Measurements from ENCODE around the gene NXPH1.

Gene NXPH1

GRCh38 chr7:8444468-8444769 lies 11.0 kb downstream of the NXPH1 start:
- Mint-ChIP-seq H3K36me3 (peaks cover 6% of the 10 kb centered on the region), H3K4me1 (ENCODE audit: low read depth) (peaks cover 16% of the 10 kb centered on the region), H3K9me3 (ENCODE audit: low read depth) (no peaks in the 10 kb centered on the region), H3K4me3 (no peak overlapping the region), H3K27me3 (peaks cover 52% of the 10 kb centered on the region), H3K27ac (no peak overlapping the region)

DNA sequence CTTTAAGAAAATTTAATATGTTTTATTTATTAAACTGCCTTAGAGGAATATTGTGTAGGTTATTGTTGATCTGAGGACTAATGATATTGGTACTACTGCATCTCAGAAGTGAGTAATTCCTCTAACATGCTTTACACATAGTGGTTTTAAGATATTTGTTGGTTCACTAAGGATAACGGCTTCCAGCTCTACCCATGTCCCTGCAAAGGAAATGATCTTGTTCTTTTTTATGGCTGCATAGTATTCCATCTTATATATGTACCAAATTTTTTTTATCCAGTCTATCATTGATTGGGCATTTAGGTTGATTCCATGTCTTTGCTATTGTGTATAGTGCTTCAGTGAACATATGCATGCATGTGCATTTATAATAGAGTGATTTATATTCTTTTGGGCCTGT lies 20.1 kb downstream of the NXPH1 start:
- peaks cover 6% of the 10 kb centered on the region for H3K9me3 Mint-ChIP-seq (ENCODE audit: low read depth)
- no peaks in the 10 kb centered on the region for H3K36me3 Mint-ChIP-seq
- no peak overlapping the region for H3K27ac Mint-ChIP-seq
- H3K4me1 Mint-ChIP-seq (ENCODE audit: low read depth) = no peaks in the 10 kb centered on the region
- no peak overlapping the region for H3K4me3 Mint-ChIP-seq
- peaks cover 7% of the 10 kb centered on the region for H3K27me3 Mint-ChIP-seq

- Mint-ChIP-seq H3K9me3 (ENCODE audit: low read depth) (peaks cover 6% of the 10 kb centered on the region), H3K4me3 (no peak overlapping the region), H3K27me3 (peaks cover 8% of the 10 kb centered on the region), H3K4me1 (ENCODE audit: low read depth) (no peaks in the 10 kb centered on the region), H3K27ac (no peak overlapping the region), H3K36me3 (no peaks in the 10 kb centered on the region)
Measured at GRCh38 chr7:8455426-8455825, 22.0 kb downstream of the NXPH1 start.

DNA sequence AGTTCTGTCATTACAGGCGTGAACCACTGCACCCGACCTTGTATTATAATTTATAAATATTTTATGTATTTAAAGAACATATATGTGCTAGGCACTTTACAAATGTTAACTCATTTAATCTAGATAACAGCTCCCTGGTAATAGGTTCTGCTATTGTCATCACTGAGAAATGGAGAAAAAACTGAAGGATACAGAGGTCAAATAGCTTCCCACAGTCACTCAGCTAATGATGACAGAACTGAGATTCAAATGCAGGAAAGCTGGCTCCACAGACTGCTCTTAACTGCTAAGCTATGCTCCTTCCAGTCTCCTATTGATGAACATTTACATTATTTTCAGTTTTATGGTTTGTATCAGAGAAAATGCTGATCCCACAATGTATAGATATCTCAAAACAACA lies 28.9 kb downstream of the NXPH1 start:
- Mint-ChIP-seq H3K36me3 (no peaks in the 10 kb centered on the region), H3K27me3 (peaks cover 7% of the 10 kb centered on the region), H3K4me3 (no peak overlapping the region), H3K9me3 (ENCODE audit: low read depth) (no peaks in the 10 kb centered on the region), H3K27ac (no peak overlapping the region), H3K4me1 (ENCODE audit: low read depth) (no peaks in the 10 kb centered on the region)

DNA sequence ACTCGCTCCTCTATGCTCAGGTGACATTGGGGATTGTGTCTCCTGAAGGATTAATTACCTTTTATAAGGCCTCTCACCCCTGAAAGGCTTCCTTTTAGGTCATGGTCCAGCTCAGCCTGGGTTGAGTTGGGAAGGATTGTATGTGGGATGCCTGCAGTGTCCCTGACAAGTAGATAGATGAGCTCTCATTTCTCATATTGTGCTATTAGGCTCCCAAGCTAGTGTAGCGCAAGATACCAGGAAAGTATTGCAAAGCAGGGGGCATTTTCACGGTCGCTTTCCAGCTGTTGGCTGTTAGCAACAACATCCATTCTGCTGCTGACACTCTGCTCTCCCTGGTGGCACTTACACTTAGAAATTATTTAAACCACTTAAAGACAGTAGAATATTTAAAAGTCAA lies 31.9 kb downstream of the NXPH1 start:
- Mint-ChIP-seq H3K4me1 (ENCODE audit: low read depth) (no peaks in the 10 kb centered on the region), H3K36me3 (no peaks in the 10 kb centered on the region), H3K27me3 (peaks cover 7% of the 10 kb centered on the region), H3K9me3 (ENCODE audit: low read depth) (no peaks in the 10 kb centered on the region), H3K4me3 (no peak overlapping the region), H3K27ac (no peak overlapping the region)

DNA sequence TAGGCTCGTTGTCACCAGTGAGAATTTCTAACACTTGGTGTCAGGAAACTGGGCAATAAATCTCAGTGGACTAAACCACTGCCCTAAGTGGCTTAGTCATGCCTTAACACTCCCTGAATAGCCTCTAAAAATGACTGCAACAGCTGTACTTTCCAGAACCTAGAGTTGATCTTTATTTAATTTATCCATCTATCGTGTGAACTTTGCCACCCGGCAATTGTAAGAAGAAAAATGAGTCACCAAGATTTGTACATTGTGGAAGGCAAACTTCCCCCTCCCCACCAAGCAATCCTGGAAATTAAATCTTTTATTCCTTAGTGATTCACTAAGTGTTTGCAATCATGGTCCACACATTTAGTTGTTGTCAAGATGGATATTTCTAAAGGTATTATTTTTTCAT lies 47.1 kb downstream of the NXPH1 start:
- H3K36me3 Mint-ChIP-seq = no peaks in the 10 kb centered on the region
- no peak overlapping the region for H3K4me3 Mint-ChIP-seq
- no peaks in the 10 kb centered on the region for H3K4me1 Mint-ChIP-seq (ENCODE audit: low read depth)
- peaks cover 6% of the 10 kb centered on the region for H3K9me3 Mint-ChIP-seq (ENCODE audit: low read depth)
- H3K27me3 Mint-ChIP-seq = peaks cover 6% of the 10 kb centered on the region
- no peak overlapping the region for H3K27ac Mint-ChIP-seq

DNA sequence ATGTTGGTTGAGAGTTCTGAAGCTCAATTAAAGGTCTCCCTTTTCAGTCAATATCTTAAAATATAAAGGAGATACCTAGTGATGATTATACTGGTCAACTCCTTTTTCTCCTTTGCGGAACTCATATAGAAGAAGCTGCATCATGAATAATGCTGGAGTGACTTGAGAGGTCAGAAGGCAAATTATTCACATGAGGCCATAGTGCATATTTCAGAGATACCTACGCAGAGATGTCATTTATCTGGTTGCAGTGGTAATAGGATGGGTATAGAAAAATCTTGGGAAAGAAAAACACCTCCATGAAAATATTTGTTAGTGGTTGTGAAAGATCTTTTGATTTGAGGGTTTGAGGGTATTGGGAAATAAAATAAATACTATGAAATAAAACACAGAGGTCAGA lies 47.7 kb downstream of the NXPH1 start:
- no peaks in the 10 kb centered on the region for H3K36me3 Mint-ChIP-seq
- peaks cover 5% of the 10 kb centered on the region for H3K27me3 Mint-ChIP-seq
- H3K27ac Mint-ChIP-seq = no peak overlapping the region
- H3K4me3 Mint-ChIP-seq = no peak overlapping the region
- H3K4me1 Mint-ChIP-seq (ENCODE audit: low read depth) = no peaks in the 10 kb centered on the region
- H3K9me3 Mint-ChIP-seq (ENCODE audit: low read depth) = peaks cover 6% of the 10 kb centered on the region

DNA sequence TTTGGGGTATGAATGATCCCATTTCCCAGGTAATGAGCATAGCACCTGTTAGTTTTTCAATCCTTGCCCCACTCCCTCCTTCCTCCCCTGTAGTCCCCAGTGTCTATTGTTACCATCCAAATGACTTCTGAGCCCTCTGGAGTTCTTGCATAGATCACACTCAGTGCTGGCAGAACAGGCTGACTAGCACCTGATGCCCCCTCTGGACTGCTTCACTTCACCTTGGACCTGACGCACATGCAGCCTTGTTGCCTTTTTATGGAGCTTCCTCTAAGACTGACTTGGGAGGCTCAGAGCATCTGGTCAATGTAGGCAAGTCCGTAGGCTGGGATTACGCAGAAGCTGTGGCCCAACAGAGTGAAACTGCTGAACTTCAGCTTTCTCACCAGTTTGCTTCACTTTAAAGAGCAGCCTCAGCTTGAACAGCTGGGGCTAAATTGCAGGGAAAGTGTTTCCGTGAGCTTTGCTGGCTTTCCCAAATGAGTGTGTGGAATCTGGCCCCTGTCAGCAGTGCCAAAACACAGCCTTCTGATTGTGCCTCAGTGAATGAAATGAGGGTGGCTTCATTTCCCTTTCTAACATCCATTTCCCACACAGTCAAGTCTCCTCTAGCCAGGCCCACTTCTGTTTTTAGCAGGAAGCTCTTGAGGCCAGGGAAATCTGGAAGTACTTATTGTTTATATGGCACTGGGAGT lies 48.5 kb downstream of the NXPH1 start:
- H3K27ac Mint-ChIP-seq = no peak overlapping the region

GRCh38 chr7:8490391-8491045 lies 57.1 kb downstream of the NXPH1 start:
- Mint-ChIP-seq H3K27me3 (no peaks in the 10 kb centered on the region), H3K4me1 (ENCODE audit: low read depth) (no peaks in the 10 kb centered on the region), H3K9me3 (ENCODE audit: low read depth) (no peaks in the 10 kb centered on the region), H3K4me3 (no peak overlapping the region), H3K36me3 (no peaks in the 10 kb centered on the region), H3K27ac (no peak overlapping the region)

More for the DNA sequence above, 48.5 kb downstream of the NXPH1 start:
- H3K4me3 Mint-ChIP-seq = no peak overlapping the region
- H3K36me3 Mint-ChIP-seq = no peaks in the 10 kb centered on the region
- H3K4me1 Mint-ChIP-seq (ENCODE audit: low read depth) = no peaks in the 10 kb centered on the region
- peaks cover 2% of the 10 kb centered on the region for H3K27me3 Mint-ChIP-seq
- peaks cover 6% of the 10 kb centered on the region for H3K9me3 Mint-ChIP-seq (ENCODE audit: low read depth)

GRCh38 chr7:8491106-8491505 lies 57.7 kb downstream of the NXPH1 start:
- H3K36me3 Mint-ChIP-seq = no peaks in the 10 kb centered on the region
- no peaks in the 10 kb centered on the region for H3K9me3 Mint-ChIP-seq (ENCODE audit: low read depth)
- H3K27me3 Mint-ChIP-seq = no peaks in the 10 kb centered on the region
- no peak overlapping the region for H3K4me3 Mint-ChIP-seq
- H3K4me1 Mint-ChIP-seq (ENCODE audit: low read depth) = no peaks in the 10 kb centered on the region
- no peak overlapping the region for H3K27ac Mint-ChIP-seq

DNA sequence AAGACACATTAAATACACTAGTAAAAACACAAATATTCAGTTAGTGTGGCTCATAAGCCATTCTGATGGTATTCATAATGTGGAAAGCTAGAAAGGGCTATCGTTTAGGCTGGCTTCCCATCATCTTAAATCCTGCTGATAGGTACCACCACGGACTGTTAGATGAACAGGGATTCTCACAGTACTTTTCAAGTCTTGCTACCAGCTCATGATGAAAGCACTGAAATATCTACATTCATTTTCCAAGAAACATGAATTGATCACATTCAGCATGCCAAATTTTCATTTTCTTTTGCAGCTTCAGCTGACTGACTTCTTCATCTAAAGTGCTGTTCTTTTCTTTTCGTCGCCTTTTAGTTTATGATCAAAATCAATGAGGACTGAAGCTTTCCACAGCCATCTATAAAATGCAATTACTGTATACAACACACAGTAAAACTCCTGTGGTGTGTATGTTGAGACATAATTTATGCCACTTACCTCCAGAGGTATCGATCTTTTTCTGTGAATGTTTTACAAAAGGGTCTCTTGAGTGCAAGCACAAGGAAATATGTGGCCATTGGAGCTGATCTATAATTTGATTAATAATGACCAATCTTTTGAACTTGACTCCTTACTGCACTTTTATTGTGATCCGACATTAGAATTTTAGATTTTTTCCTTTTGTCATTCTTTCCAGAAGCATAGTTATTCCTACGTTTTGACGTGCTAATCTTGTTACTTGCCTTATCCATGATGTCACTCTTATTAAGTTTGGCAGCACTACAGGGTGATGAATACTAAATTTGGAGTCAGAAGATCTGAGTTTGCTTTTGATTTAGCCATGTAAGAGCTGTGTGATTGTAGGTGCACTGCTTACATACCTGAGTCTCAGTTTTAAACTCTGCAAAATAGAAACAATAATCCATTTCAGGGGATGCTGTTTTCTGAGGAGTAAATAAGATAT lies 58.4 kb downstream of the NXPH1 start:
- no peaks in the 10 kb centered on the region for H3K9me3 Mint-ChIP-seq (ENCODE audit: low read depth)
- no peaks in the 10 kb centered on the region for H3K27me3 Mint-ChIP-seq
- no peaks in the 10 kb centered on the region for H3K4me1 Mint-ChIP-seq (ENCODE audit: low read depth)
- H3K4me3 Mint-ChIP-seq = no peak overlapping the region
- H3K27ac Mint-ChIP-seq = no peak overlapping the region
- no peaks in the 10 kb centered on the region for H3K36me3 Mint-ChIP-seq

- Mint-ChIP-seq H3K36me3 (no peaks in the 10 kb centered on the region), H3K4me1 (ENCODE audit: low read depth) (no peaks in the 10 kb centered on the region), H3K9me3 (ENCODE audit: low read depth) (peaks cover 5% of the 10 kb centered on the region), H3K4me3 (no peak overlapping the region), H3K27ac (no peak overlapping the region), H3K27me3 (peaks cover 4% of the 10 kb centered on the region)
Measured at GRCh38 chr7:8499128-8499527, 65.7 kb downstream of the NXPH1 start.

DNA sequence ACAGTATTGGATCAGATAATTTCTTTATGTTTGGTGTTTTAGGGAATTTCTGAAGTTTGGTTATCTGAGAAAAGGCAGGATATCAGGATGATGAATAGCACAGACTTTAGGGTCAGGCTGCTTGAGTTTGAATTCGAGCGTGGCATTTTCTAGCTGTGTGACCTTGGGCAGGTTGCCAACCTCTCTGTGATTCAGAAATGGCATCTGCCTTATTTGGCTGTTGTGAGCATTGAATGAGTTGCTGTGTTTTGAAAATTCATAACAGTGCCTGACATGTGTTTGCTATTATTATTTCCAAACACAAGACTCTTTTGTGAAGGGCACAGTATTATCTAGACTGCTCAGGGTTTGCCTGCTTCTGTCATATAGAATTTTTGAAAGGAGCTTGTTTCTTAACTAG lies 66.9 kb downstream of the NXPH1 start:
- H3K27ac Mint-ChIP-seq = no peak overlapping the region
- no peaks in the 10 kb centered on the region for H3K36me3 Mint-ChIP-seq
- no peaks in the 10 kb centered on the region for H3K4me1 Mint-ChIP-seq (ENCODE audit: low read depth)
- H3K9me3 Mint-ChIP-seq (ENCODE audit: low read depth) = peaks cover 5% of the 10 kb centered on the region
- peaks cover 4% of the 10 kb centered on the region for H3K27me3 Mint-ChIP-seq
- H3K4me3 Mint-ChIP-seq = no peak overlapping the region

DNA sequence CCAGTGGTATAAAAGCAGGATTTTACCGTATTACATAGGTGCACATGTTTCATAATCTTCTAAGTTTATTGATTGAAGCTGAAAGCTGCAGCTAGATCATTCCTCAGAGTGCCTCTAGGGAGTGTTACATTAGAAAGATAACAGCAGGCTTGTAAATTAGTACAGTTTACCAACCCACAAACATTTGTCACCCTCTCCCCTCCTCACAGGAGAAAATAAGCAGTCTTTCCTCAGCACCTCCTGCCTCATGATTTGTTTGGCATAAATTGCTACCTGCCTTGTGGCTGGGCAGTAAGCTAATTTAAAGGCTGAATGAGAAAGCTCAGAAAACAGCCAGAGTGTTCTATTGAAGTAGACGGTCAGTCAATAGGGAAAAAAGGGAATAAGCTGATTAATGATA lies 74.2 kb downstream of the NXPH1 start:
- no peaks in the 10 kb centered on the region for H3K36me3 Mint-ChIP-seq
- peaks cover 7% of the 10 kb centered on the region for H3K27me3 Mint-ChIP-seq
- peaks cover 5% of the 10 kb centered on the region for H3K9me3 Mint-ChIP-seq (ENCODE audit: low read depth)
- no peaks in the 10 kb centered on the region for H3K4me1 Mint-ChIP-seq (ENCODE audit: low read depth)
- no peak overlapping the region for H3K4me3 Mint-ChIP-seq
- no peak overlapping the region for H3K27ac Mint-ChIP-seq

DNA sequence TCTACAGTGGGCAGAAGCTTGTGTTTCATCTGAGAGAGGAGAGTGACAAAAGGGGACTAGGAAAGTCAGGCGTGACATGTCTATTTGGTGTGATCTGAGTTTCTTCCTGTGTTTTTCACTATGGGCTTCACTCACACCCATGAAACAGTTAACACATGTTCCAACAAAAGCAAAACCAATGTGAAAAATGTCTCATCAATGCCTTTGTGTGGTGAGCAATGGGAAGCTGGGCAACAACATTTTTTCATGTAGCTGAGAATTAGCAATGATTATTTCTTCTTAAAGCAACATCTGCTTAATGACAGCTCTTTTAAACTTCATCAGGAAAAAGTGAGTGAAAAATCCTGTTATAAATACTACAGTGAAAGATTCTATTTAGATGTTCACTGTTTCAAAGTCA lies 76.2 kb downstream of the NXPH1 start:
- Mint-ChIP-seq H3K36me3 (no peaks in the 10 kb centered on the region), H3K27me3 (peaks cover 7% of the 10 kb centered on the region), H3K4me1 (ENCODE audit: low read depth) (no peaks in the 10 kb centered on the region), H3K4me3 (no peak overlapping the region), H3K27ac (no peak overlapping the region), H3K9me3 (ENCODE audit: low read depth) (no peaks in the 10 kb centered on the region)
